Panc1 (cell line): Measurements from ENCODE around the gene NOL4L. TPM values are rescaled to one million over a fixed set of nuclear protein-coding genes. Genes with fewer than 3 reads are reported as not detected.

Experiments used
- ATAC-seq: fragments of 200-7000 bp; cut with Tn5 transposase; 2 replicates; pipeline ENCODE4 v1.9.1; 2020; ENCODE audit warnings: mild to moderate bottlenecking, moderate library complexity
- BruUV-seq: library from RNA; stranded (reverse); fragments of 400-500 nt; replicated peaks from 2 replicates; lab custom pipeline; 2021; lab: Mats Ljungman, UMichigan
- CTCF ChIA-PET: fragments of 300-600 bp; sonication (Branson Sonifier 250); formaldehyde crosslinking; loops from one replicate; lab custom pipeline; 2022; ENCODE audit warnings: antibody characterized with exemption; lab: Charles Lee
- POLR2A ChIA-PET: fragments of 300-600 bp; sonication (Branson Sonifier 250); formaldehyde crosslinking; loops from one replicate; lab custom pipeline; 2022; ENCODE audit warnings: antibody characterized with exemption; lab: Charles Lee
- DNase-seq: peaks from one replicate; pipeline ENCODE4 v3.0.0-alpha.2; 2010; ENCODE audit warnings: low read depth, low spot score
- H3K27ac ChIP-seq: 2 replicates; pipeline ENCODE4 v1.5.1; 2011; ENCODE audit warnings: mild to moderate bottlenecking, low read length, inconsistent platforms
- H3K27me3 ChIP-seq: fragments of 200-500 bp; sonication (Bioruptor generic); 2 replicates; pipeline ENCODE4 v1.6.0; 2014; ENCODE audit warnings: low read length, inconsistent platforms; ENCODE audit not compliant: control insufficient read depth, insufficient read depth
- H3K36me3 ChIP-seq: fragments of 200-500 bp; sonication (Bioruptor generic); 2 replicates; pipeline ENCODE4 v1.5.1; 2014; ENCODE audit warnings: inconsistent platforms, mild to moderate bottlenecking, low read length, moderate library complexity; ENCODE audit not compliant: control insufficient read depth, insufficient read depth
- H3K4me1 ChIP-seq: 2 replicates; pipeline ENCODE4 v1.5.1; 2011; ENCODE audit warnings: inconsistent platforms, mild to moderate bottlenecking, low read length, moderate library complexity; ENCODE audit not compliant: control insufficient read depth, insufficient read depth
- H3K4me3 ChIP-seq, 2 experiments: 2 replicates each; pipeline ENCODE4 v1.5.1; 2011 to 2012; ENCODE audit warnings: low read depth in 2 of 2, low read length in 2 of 2, mild to moderate bottlenecking in 2 of 2, inconsistent platforms in 1 of 2, moderate library complexity in 1 of 2
- H3K9me3 ChIP-seq: fragments of 200-500 bp; sonication (Bioruptor generic); 2 replicates; pipeline ENCODE4 v1.5.1; 2014; ENCODE audit warnings: low read depth, mild to moderate bottlenecking, inconsistent platforms, low read length, moderate library complexity; ENCODE audit not compliant: control insufficient read depth, insufficient read depth
- POLR2AphosphoS5 ChIP-seq: IDR thresholded peaks from 2 replicates; pipeline ENCODE4 v1.6.1; 2012; ENCODE audit warnings: mild to moderate bottlenecking, low read depth, low read length, moderate library complexity
- REST ChIP-seq, 2 experiments: IDR thresholded peaks; 2 replicates each; pipeline ENCODE4 v1.6.1; 2011 to 2012; ENCODE audit warnings: low read depth in 2 of 2, control low read depth in 1 of 2, low read length in 1 of 2, mild to moderate bottlenecking in 1 of 2, moderate library complexity in 1 of 2; ENCODE audit not compliant: insufficient read depth in 1 of 2
- SIN3A ChIP-seq: IDR thresholded peaks from 2 replicates; pipeline ENCODE4 v1.6.1; 2012; ENCODE audit warnings: low read depth, mild to moderate bottlenecking, low read length, moderate library complexity, borderline replicate concordance; ENCODE audit not compliant: insufficient read depth
- TCF7L2 ChIP-seq: IDR thresholded peaks from 2 replicates; pipeline ENCODE4 v1.6.1; 2011; ENCODE audit warnings: mild to moderate bottlenecking, low read depth, low read length, inconsistent platforms
- in situ Hi-C: cut with HindIII; loops from 2 replicates; pipeline ENCODE4 v1.10.0; 2016; ENCODE audit warnings: low sequenced_read_pairs, low pct_unique_long_range_greater_than_20kb
- intact Hi-C: fragments of 100-400 bp; cut with micrococcal nuclease; formaldehyde crosslinking; loops from one replicate; pipeline ENCODE4 v1.10.0; 2022; ENCODE audit not compliant: unreplicated experiment
- total RNA-seq: library from RNA; stranded (reverse); gene quantifications from one replicate; pipeline ENCODE4 v1.2.1, GENCODE V29; 2021; ENCODE audit not compliant: unreplicated experiment
- TF ChIP-seq, protein P1 (sequence below): fragments of 450-650 bp; IDR thresholded peaks from 2 replicates; pipeline ENCODE4 v1.5.1; 2017; ENCODE audit warnings: mild to moderate bottlenecking

Gene NOL4L
- total RNA-seq, 1 experiment from 2014 or later: 21.6 TPM

DNA sequence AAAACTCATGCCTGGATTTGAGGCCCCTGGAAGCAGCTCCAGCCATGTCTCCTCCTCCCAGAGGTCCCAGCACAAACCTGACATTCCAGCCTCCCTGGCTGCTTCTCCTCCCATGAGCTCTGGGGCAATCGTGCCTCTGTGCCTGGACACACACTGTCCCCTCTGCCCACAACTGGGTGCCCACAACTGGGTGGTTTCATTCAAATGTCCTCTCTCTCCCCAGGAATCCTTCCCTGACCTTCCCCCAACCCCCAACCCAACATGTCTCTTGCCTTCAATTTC, 37.4 kb downstream of the NOL4L start:
- DNase-seq: no peak
- intact Hi-C loops (no loop called here), in situ Hi-C loops (no loop called here)
- ChIA-PET CTCF (no interaction called here), POLR2A (no interaction called here)
- no TSS peak for BruUV-seq
- H3K4me3 ChIP-seq: no peak overlapping the region
- no peaks in the 10 kb centered on the region for H3K9me3 ChIP-seq
- ATAC-seq: no peak
- H3K36me3 ChIP-seq: no peaks in the 10 kb centered on the region
- no peaks in the 10 kb centered on the region for H3K4me1 ChIP-seq
- TF ChIP-seq POLR2AphosphoS5: no peak
- TF ChIP-seq SIN3A: no peak
- TF ChIP-seq, protein P1, sequence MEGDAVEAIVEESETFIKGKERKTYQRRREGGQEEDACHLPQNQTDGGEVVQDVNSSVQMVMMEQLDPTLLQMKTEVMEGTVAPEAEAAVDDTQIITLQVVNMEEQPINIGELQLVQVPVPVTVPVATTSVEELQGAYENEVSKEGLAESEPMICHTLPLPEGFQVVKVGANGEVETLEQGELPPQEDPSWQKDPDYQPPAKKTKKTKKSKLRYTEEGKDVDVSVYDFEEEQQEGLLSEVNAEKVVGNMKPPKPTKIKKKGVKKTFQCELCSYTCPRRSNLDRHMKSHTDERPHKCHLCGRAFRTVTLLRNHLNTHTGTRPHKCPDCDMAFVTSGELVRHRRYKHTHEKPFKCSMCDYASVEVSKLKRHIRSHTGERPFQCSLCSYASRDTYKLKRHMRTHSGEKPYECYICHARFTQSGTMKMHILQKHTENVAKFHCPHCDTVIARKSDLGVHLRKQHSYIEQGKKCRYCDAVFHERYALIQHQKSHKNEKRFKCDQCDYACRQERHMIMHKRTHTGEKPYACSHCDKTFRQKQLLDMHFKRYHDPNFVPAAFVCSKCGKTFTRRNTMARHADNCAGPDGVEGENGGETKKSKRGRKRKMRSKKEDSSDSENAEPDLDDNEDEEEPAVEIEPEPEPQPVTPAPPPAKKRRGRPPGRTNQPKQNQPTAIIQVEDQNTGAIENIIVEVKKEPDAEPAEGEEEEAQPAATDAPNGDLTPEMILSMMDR: no peak
- no peak for TF ChIP-seq TCF7L2
- no peak for TF ChIP-seq REST (IDR thresholded peaks at IDR 0.05; ENCODE audit: insufficient read depth in 1 of 2, low read depth in 2 of 2, low read length in 1 of 2)
- no peak overlapping the region for H3K27ac ChIP-seq
- H3K27me3 ChIP-seq: no peaks in the 10 kb centered on the region

DNA sequence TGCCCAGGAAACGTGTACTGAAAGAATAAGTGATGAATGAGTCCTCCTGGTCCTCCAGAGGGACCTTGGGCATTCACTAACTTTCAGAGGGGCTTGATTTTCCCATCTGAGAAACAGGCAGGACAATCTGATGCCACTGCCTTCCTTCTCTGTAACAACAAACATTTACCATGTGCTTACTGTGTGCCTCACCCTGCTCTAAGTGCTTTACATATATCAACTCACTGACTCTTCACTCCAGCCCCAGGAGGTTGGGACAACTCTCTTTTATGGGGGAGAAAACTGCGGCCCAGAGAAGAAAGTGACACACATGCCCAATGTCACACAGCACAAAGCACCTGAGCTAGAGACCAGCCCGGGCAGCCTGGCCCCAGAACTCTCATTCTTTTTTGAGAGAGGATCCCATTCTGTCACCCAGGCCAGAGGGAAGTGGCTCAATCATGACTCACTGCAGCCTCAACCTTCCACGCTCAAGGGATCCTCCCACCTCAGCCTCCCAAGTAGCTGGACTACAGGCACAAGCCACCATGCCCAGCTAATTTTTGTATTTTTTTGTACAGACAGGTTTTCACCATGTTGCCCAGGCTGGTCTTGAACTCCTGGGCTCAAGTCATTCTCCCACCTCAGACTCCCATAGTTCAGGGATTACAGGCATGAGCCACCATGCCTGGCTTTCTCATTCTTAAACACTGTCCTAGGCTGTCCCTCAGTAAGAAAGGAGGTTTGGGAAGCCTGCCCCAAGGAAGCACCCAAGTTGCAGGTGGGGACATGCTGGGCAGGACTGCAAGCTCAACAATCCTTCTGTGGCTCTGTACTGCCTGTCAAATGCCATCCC, 38.0 kb downstream of the NOL4L start:
- no TSS peak for BruUV-seq
- CTCF ChIA-PET: no interaction called here

More for the DNA sequence above, 38.0 kb downstream of the NOL4L start:
- Histone ChIP-seq H3K4me3 (no peak overlapping the region), H3K27me3 (no peaks in the 10 kb centered on the region), H3K27ac (no peak overlapping the region), H3K36me3 (no peaks in the 10 kb centered on the region), H3K4me1 (no peaks in the 10 kb centered on the region), H3K9me3 (no peaks in the 10 kb centered on the region)
- ATAC-seq: no peak
- TF ChIP-seq, protein P1: no peak
- TF ChIP-seq TCF7L2: no peak
- no peak for TF ChIP-seq SIN3A
- no peak for TF ChIP-seq REST (IDR thresholded peaks at IDR 0.05; ENCODE audit: insufficient read depth in 1 of 2, low read depth in 2 of 2, low read length in 1 of 2)
- TF ChIP-seq POLR2AphosphoS5: no peak
- POLR2A ChIA-PET: no interaction called here
- DNase-seq: no peak
- intact Hi-C loops (no loop called here), in situ Hi-C loops (no loop called here)
